ENCODE results near the gene RSKR. TPM values are rescaled to one million over a fixed set of nuclear protein-coding genes. Genes with fewer than 3 reads are reported as not detected.

RSKR gene
- total RNA-seq, 3 donors from 2014 or later (not counting 1 experiment from before 2014, with no cell fraction given), result 10.0 to 14.6 (median 14.0) TPM

DNA sequence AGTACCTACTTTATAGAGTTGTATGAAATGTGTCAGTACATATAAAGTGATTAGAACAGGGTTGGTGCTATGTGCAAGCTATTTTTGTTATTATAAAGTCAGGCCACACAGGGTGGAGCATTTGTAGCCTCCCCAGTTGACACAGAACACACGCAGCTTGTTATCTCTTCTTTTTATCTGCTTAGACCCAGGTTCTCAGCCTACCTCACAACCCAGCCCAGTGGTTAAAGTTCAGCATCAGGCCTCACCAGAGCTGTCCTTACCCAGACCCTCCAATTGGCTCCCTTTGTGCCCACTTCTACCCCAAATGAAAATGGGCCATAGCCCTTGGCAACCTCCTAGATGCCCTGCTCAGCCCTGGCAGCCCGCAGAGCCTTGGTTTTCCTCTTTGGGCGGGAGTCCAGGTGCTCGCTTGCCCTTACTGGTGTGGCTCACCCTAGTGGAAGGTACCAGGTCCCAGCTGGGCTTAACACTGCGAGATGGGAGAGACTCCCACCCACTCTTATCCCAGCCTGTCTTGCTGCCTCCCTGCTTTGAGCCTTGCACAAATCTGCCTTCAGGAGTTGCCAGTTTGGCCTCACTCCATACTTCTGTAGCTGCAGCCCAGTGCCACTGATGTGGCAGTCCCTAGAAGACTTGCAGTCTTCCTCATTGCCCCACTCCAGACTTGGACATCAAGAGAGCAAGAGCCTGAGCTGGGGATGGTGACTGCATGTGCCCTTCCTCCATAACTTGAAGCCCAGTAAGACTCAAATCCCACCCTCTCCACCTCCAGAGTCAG is 41.5 kb downstream of the RSKR start:
- DNase-seq (peak in 1 of 2 donors; percentile 25), ATAC-seq (no peak)
- H3K27ac Mint-ChIP-seq, result peak overlapping the region; percentile 88 to 91
- WGBS (ENCODE audit: insufficient coverage), result 69% methylated on average over 5 of the region's 5 CpGs
- intact Hi-C loops (cut with micrococcal nuclease), result no loop called here
- Histone ChIP-seq H3K27me3 (ENCODE audit: control insufficient read depth, insufficient read depth, low read length) (no peaks in the 10 kb centered on the region), H3K36me3 (ENCODE audit: control insufficient read depth, insufficient read depth, low read length) (no peaks in the 10 kb centered on the region), H3K4me1 (ENCODE audit: control insufficient read depth, insufficient read depth, low read length) (peaks cover 38% of the 10 kb centered on the region), H3K9me3 (ENCODE audit: control insufficient read depth, insufficient read depth, low read length) (no peaks in the 10 kb centered on the region), H3K4me3 (ENCODE audit: low read length) (peak overlapping the region; percentile 93), H3K27ac (ENCODE audit: low read length) (peak overlapping the region; percentile 88)
- no peaks in the 10 kb centered on the region for H3K36me3 Mint-ChIP-seq
- no peaks in the 10 kb centered on the region for H3K27me3 Mint-ChIP-seq (ENCODE audit: low read depth in 2 of 2)
- no peaks in the 10 kb centered on the region for H3K9me3 Mint-ChIP-seq
- no peak for TF ChIP-seq CTCF (IDR thresholded peaks at IDR 0.05)
- peak overlapping the region; percentile 96 for H3K4me3 Mint-ChIP-seq
- H3K4me1 Mint-ChIP-seq, result peaks cover 59 to 62% of the 10 kb centered on the region in 2 donors

DNA sequence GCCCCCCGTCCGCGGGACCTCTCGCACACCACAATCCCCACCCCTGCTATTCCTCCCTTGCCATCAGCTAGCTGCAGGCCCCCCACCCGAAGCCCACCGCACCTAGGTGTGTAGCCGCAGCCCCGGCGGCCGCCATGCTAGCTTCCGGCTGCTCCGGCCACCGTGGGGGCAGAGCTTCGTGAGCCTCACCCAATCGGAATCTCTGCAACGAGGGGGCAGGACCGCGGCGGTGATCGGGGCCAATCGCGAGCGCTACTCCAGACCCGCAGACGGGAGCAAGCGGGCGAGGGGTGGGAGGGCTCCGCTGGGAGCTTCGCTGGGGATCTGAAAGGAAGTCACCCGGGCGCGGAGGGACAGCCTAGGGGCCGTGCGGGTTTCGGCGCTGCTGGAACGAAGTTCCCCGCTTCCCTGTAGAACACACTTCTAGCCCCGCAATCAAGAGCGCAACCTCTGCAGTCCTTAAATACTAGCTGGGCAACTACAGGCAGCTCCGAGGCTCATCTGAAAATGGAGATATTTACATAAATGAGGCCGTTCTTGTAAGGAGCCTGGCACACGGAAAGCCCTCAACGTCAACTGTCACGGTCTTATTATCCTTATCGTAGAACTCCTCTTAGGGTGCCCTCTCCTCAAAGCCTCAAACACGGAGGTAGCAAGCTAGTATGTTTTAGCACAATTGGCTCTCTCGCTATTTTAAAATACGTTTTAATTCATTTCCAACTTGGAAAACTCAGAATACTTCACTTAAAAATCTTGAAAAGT is 42.4 kb downstream of the RSKR start, which contains the start of gene PIGS:
Gene PIGS (minus strand): TSS at position 164 of the 762 bp plus-strand sequence. CDS start 28 bp downstream, at position 136.
- Histone ChIP-seq H3K36me3 (ENCODE audit: control insufficient read depth, insufficient read depth, low read length) (no peaks in the 10 kb centered on the region), H3K27ac (ENCODE audit: low read length) (peak within 1 kb of the TSS; percentile 88), H3K4me1 (ENCODE audit: control insufficient read depth, insufficient read depth, low read length) (peaks cover 32% of the 10 kb centered on the region), H3K9me3 (ENCODE audit: control insufficient read depth, insufficient read depth, low read length) (no peaks in the 10 kb centered on the region), H3K4me3 (ENCODE audit: low read length) (peak within 1 kb of the TSS; percentile 93), H3K27me3 (ENCODE audit: control insufficient read depth, insufficient read depth, low read length) (no peaks in the 10 kb centered on the region)
- Mint-ChIP-seq H3K4me3 (peak within 1 kb of the TSS; percentile 96), H3K4me1 (peaks cover 55 to 58% of the 10 kb centered on the region in 2 donors), H3K9me3 (no peaks in the 10 kb centered on the region), H3K27me3 (ENCODE audit: low read depth in 2 of 2) (no peaks in the 10 kb centered on the region), H3K36me3 (no peaks in the 10 kb centered on the region), H3K27ac (peak within 1 kb of the TSS; percentile 88 to 91)
- 1% methylated on average over 49 of the region's 49 CpGs for WGBS (ENCODE audit: insufficient coverage)
- DNase-seq (peak; percentile 88 to 94), ATAC-seq (peak; percentile 97 to 99 (median 97))
- intact Hi-C loops (cut with micrococcal nuclease), result loop anchor here (2.0 kb wide), 1 partner anchor 23 kb away; no protein-coding TSS in a partner anchor
- no peak for TF ChIP-seq CTCF (IDR thresholded peaks at IDR 0.05)

GRCh38 chr17:28570716-28571360 is 43.1 kb downstream of the RSKR start:
- H3K27ac Mint-ChIP-seq, result peak overlapping the region; percentile 88 to 91
- no peaks in the 10 kb centered on the region for H3K36me3 Mint-ChIP-seq
- peaks cover 26% of the 10 kb centered on the region for H3K4me1 ChIP-seq (ENCODE audit: control insufficient read depth, insufficient read depth, low read length)
- H3K4me3 ChIP-seq (ENCODE audit: low read length), result peak overlapping the region; percentile 93
- H3K27me3 ChIP-seq (ENCODE audit: control insufficient read depth, insufficient read depth, low read length), result no peaks in the 10 kb centered on the region
- H3K27me3 Mint-ChIP-seq (ENCODE audit: low read depth in 2 of 2), result no peaks in the 10 kb centered on the region
- peak overlapping the region; percentile 88 for H3K27ac ChIP-seq (ENCODE audit: low read length)
- DNase-seq (peak; percentile 40 to 69), ATAC-seq (peak; percentile 32 to 63 (median 40))
- TF ChIP-seq CTCF (IDR thresholded peaks at IDR 0.05), result no peak
- H3K36me3 ChIP-seq (ENCODE audit: control insufficient read depth, insufficient read depth, low read length), result no peaks in the 10 kb centered on the region
- H3K9me3 Mint-ChIP-seq, result no peaks in the 10 kb centered on the region
- intact Hi-C loops (cut with micrococcal nuclease), result loop anchor here (2.0 kb wide), 1 partner anchor 22 kb away; no protein-coding TSS in a partner anchor
- peak overlapping the region; percentile 96 for H3K4me3 Mint-ChIP-seq
- H3K4me1 Mint-ChIP-seq, result peaks cover 48 to 51% of the 10 kb centered on the region in 2 donors
- WGBS (ENCODE audit: insufficient coverage), result under 1% methylated on average over 39 of the region's 39 CpGs
- H3K9me3 ChIP-seq (ENCODE audit: control insufficient read depth, insufficient read depth, low read length), result no peaks in the 10 kb centered on the region

Data from natural killer cell (primary cell).